ENCODE results near the gene AOPEP.

GRCh38 chr9:94743035-94743954 lies 16.8 kb downstream of the AOPEP start:
- TF ChIP-seq CTCF (IDR thresholded peaks at IDR 0.05; ENCODE audit: extremely low read depth in 1 of 2, insufficient read depth in 1 of 2, low read depth in 1 of 2, low read length in 2 of 2): no peak
- no peak for TF ChIP-seq MAX (IDR thresholded peaks at IDR 0.05; ENCODE audit: insufficient read depth, insufficient read length)

Measured in endothelial cell of umbilical vein (primary cell).